GM08714 (cell line): ENCODE data around the gene CACNA2D3.

Experiments
- H3K4me3 ChIP-seq: fragments of 200-500 bp; sonication (Bioruptor generic); 2 replicates; pipeline ENCODE4 v1.5.1; 2014; ENCODE audit warnings: mild to moderate bottlenecking, low read length, inconsistent platforms
- ZNF274 ChIP-seq: IDR thresholded peaks from 2 replicates; pipeline ENCODE4 v1.6.1; 2012; ENCODE audit warnings: mild to moderate bottlenecking, low read depth, low read length

The CACNA2D3 gene

DNA sequence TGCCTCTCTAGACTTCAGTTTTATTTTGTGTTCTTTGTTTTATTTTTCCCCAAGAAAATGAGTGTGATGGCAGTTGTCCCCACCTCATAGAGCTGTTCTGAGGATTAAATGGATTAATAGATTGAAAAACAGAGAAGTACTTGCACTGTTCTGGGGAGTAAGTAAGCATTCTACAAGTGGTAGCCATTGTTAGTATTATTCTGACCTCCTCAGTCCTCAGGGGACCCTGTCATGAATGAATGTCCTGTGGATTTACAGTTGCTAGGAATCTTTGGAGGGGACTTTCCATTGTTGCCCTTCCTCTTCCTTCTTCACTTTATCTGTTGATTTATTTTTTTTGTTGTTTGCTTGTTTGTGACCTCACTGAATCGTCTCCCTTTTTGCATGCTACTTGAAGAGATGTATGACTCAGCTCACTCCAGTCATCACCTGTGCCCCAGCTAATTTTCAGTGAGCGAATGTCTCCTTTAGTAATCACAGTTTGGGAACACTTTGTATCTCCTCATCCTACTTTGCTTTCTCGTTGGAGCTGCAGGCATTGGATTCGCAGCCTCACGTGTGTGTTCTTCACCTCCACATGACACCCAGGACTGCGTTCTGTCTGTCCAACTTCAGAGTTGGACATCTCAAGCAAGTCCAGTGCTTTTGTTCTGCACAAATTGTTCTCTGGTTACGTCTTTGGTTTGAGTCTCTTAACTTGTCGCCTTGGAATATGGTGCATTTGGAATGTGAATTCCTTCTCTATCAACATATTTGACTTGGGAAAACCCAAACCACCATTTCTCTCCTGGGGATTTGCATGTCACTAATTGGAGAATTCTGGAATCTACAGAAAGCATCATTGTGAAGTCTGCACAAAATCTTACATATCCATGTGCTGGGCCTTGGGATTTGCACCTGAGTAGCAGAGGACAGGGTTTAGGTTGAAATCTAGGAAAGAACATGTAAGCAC is 751.0 kb downstream of the CACNA2D3 start:
- H3K4me3 ChIP-seq, result no peak overlapping the region
- TF ChIP-seq ZNF274, result no peak

- no peak overlapping the region for H3K4me3 ChIP-seq
- no peak for TF ChIP-seq ZNF274
These were observed 752.6 kb downstream of the CACNA2D3 start for GRCh38 chr3:54874816-54875556.

DNA sequence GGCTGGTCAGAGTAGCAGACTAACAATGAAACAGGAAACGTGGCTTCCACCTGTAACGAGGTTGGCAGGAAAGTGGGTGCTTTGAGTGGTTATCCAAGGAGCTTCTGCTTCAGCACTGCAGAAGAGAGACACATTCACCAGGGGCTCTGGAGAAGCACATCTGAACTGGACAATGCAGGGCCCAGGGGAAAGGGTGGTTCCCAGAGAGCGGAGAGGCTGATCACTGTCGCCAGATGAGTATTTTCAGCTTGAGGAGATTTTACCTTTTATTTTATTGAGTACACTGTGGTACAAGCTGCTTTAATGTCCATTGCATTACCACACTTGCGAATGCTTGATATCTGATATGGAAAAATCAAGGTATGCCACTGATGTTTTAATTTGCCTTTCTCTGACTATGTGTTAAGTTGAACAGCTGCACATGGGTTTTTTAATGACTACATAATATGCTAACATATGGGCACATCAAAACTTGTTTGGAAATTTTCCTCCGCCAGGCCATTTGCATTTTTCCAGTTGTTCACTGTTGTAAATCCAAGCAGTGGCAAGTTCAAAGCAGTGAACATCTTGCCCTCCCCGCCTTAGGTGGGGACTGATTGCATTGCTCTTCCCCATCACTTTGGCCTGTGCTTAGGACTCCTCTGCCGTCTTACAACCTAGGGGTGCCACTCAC is 753.4 kb downstream of the CACNA2D3 start:
- TF ChIP-seq ZNF274, result no peak
- no peak overlapping the region for H3K4me3 ChIP-seq

GRCh38 chr3:54876694-54877093 is 754.3 kb downstream of the CACNA2D3 start:
- no peak overlapping the region for H3K4me3 ChIP-seq
- no peak for TF ChIP-seq ZNF274

DNA sequence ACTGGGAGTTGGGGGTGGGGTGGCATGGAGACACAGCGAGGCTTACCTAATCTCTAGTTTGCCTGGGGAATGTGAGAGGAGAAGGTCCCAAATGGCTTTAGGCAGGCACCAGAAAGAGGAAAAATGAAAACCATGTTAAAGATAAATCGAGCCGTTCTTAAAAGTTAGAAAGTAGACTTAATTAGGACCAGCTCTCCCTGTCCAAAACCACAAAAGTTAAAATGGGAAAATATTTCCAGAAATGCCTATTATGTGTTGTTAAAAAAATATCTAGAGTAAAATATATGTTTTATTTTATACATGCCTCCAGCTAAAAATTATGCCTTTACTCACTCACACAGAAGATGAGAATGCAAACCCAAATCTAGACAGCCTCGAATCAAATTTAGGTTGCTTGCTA is 755.4 kb downstream of the CACNA2D3 start:
- TF ChIP-seq ZNF274, result no peak

GRCh38 chr3:54878145-54878544 is 755.8 kb downstream of the CACNA2D3 start:
- TF ChIP-seq ZNF274, result no peak
- no peak overlapping the region for H3K4me3 ChIP-seq

More for the DNA sequence above, 755.4 kb downstream of the CACNA2D3 start:
- no peak overlapping the region for H3K4me3 ChIP-seq

GRCh38 chr3:54882129-54882833 is 759.9 kb downstream of the CACNA2D3 start:
- no peak for TF ChIP-seq ZNF274
- no peak overlapping the region for H3K4me3 ChIP-seq

DNA sequence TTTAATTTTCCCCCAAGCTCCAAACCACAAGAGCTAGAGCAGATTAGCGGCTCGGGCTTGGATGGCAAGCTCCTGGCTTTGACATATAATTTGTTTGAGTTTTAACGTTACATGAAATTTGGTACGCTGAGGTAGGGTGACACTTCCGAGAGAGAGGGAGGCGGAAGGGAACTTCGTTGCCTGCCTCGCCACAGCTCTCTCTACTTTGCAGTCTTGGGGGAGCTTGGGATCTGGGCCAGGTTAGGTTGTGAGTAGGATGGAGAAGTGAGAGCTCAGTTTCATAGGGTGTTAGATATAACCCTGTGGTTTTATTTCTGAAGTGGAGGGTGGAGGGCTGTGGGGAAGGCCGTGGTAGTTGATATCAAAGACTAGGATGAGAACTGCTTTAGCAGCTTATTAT is 765.8 kb downstream of the CACNA2D3 start:
- no peak for TF ChIP-seq ZNF274
- H3K4me3 ChIP-seq, result no peak overlapping the region

DNA sequence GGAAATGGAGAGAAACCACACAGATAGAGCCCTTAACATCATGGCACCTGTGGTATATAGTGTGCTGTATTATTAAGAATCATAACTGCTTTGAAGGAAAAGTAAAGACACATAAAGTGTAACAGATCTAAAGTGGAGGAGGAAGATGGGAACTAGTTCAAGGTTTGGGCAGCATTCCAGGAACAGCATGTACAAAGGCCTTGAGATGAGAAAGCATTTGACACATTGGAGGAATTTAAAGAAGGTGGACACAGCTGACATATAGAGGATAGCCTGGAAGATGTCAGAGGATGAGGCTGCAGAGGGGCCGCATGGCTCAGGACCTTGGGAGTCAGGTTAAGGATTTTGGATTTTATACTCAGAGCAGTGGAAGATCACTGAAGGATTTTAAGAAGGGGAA is 766.5 kb downstream of the CACNA2D3 start:
- H3K4me3 ChIP-seq, result no peak overlapping the region
- no peak for TF ChIP-seq ZNF274

GRCh38 chr3:54889731-54890130 is 767.4 kb downstream of the CACNA2D3 start:
- TF ChIP-seq ZNF274, result no peak
- no peak overlapping the region for H3K4me3 ChIP-seq

GRCh38 chr3:54891540-54891897 is 769.2 kb downstream of the CACNA2D3 start:
- no peak for TF ChIP-seq ZNF274
- H3K4me3 ChIP-seq, result no peak overlapping the region

DNA sequence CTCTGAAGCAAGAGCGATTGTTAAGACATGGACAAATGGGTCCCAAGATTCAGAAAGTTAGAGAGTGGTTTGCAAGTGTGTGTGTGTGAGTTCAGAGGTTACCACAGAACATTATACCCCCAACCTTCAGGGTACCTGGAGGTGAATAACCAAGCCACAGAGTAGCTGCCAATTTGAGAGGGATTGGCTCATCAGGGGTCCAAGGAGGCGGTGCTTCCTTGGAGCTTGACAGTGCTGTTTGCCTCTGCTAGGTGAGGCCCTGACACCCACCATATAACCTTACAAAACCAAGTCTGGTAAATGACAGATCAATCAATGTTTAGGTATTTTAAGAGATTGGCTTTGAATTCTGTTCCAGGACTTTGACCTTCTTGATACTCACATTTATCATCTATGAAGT is 769.8 kb downstream of the CACNA2D3 start:
- H3K4me3 ChIP-seq, result no peak overlapping the region
- TF ChIP-seq ZNF274, result no peak

GRCh38 chr3:54895613-54896012 is 773.3 kb downstream of the CACNA2D3 start:
- TF ChIP-seq ZNF274, result no peak
- no peak overlapping the region for H3K4me3 ChIP-seq
